Neuron (in vitro differentiated cells): ENCODE data around the gene CD55.

Source experiments
- H2AFZ ChIP-seq: one replicate; pipeline ENCODE4 v1.6.1; 2013; ENCODE audit warnings: low read depth, mild to moderate bottlenecking, inconsistent platforms, low read length, moderate library complexity
- H3K27me3 ChIP-seq: one replicate; pipeline ENCODE4 v1.6.1; 2013; ENCODE audit warnings: low read length; ENCODE audit not compliant: insufficient read depth
- H3K36me3 ChIP-seq: one replicate; pipeline ENCODE4 v1.6.1; 2013; ENCODE audit warnings: low read length; ENCODE audit not compliant: insufficient read depth
- H3K4me1 ChIP-seq: one replicate; pipeline ENCODE4 v1.6.1; 2013; ENCODE audit warnings: low read length; ENCODE audit not compliant: insufficient read depth
- H3K4me3 ChIP-seq: 2 replicates; pipeline ENCODE4 v1.5.1; 2013; ENCODE audit warnings: mild to moderate bottlenecking, low read length, moderate library complexity
- H3K9me3 ChIP-seq: one replicate; pipeline ENCODE4 v1.6.1; 2013; ENCODE audit warnings: low read length

The CD55 gene

GRCh38 chr1:207362962-207363860 is 41.7 kb downstream of the CD55 start:
- Histone ChIP-seq H3K9me3 (no peaks in the 10 kb centered on the region), H3K4me1 (no peaks in the 10 kb centered on the region), H2AFZ (no peak overlapping the region), H3K27me3 (no peaks in the 10 kb centered on the region), H3K36me3 (no peaks in the 10 kb centered on the region), H3K4me3 (no peak overlapping the region)

- no peak overlapping the region for H3K4me3 ChIP-seq
- no peaks in the 10 kb centered on the region for H3K4me1 ChIP-seq
- H3K9me3 ChIP-seq, result no peaks in the 10 kb centered on the region
- H3K27me3 ChIP-seq, result no peaks in the 10 kb centered on the region
- no peak overlapping the region for H2AFZ ChIP-seq
- H3K36me3 ChIP-seq, result no peaks in the 10 kb centered on the region
Observed at GRCh38 chr1:207363871-207364270, 42.4 kb downstream of the CD55 start.

- Histone ChIP-seq H3K9me3 (no peaks in the 10 kb centered on the region), H3K36me3 (no peaks in the 10 kb centered on the region), H2AFZ (no peak overlapping the region), H3K4me1 (no peaks in the 10 kb centered on the region), H3K27me3 (no peaks in the 10 kb centered on the region), H3K4me3 (no peak overlapping the region)
Observed at GRCh38 chr1:207364614-207365013, 43.1 kb downstream of the CD55 start.

- no peak overlapping the region for H2AFZ ChIP-seq
- H3K9me3 ChIP-seq, result no peaks in the 10 kb centered on the region
- no peaks in the 10 kb centered on the region for H3K27me3 ChIP-seq
- no peak overlapping the region for H3K4me3 ChIP-seq
- no peaks in the 10 kb centered on the region for H3K4me1 ChIP-seq
- no peaks in the 10 kb centered on the region for H3K36me3 ChIP-seq
Observed at GRCh38 chr1:207365063-207365462, 43.6 kb downstream of the CD55 start.

- H3K4me1 ChIP-seq, result no peaks in the 10 kb centered on the region
- H3K36me3 ChIP-seq, result no peaks in the 10 kb centered on the region
- H3K9me3 ChIP-seq, result no peaks in the 10 kb centered on the region
- no peaks in the 10 kb centered on the region for H3K27me3 ChIP-seq
- H3K4me3 ChIP-seq, result no peak overlapping the region
- no peak overlapping the region for H2AFZ ChIP-seq
Observed at GRCh38 chr1:207366022-207366421, 44.5 kb downstream of the CD55 start.

GRCh38 chr1:207388721-207389120 is 67.2 kb downstream of the CD55 start:
- H2AFZ ChIP-seq, result no peak overlapping the region
- no peak overlapping the region for H3K4me3 ChIP-seq
- H3K4me1 ChIP-seq, result no peaks in the 10 kb centered on the region
- no peaks in the 10 kb centered on the region for H3K9me3 ChIP-seq
- no peaks in the 10 kb centered on the region for H3K27me3 ChIP-seq
- H3K36me3 ChIP-seq, result no peaks in the 10 kb centered on the region

- H3K9me3 ChIP-seq, result no peaks in the 10 kb centered on the region
Observed at GRCh38 chr1:207389728-207390464, 68.4 kb downstream of the CD55 start.

GRCh38 chr1:207393610-207394009 is 72.1 kb downstream of the CD55 start:
- Histone ChIP-seq H3K4me1 (no peaks in the 10 kb centered on the region), H3K4me3 (no peak overlapping the region), H3K9me3 (no peaks in the 10 kb centered on the region), H3K36me3 (no peaks in the 10 kb centered on the region), H2AFZ (no peak overlapping the region), H3K27me3 (no peaks in the 10 kb centered on the region)

More at GRCh38 chr1:207389728-207390464, 68.4 kb downstream of the CD55 start:
- Histone ChIP-seq H2AFZ (no peak overlapping the region), H3K27me3 (no peaks in the 10 kb centered on the region), H3K36me3 (no peaks in the 10 kb centered on the region), H3K4me1 (no peaks in the 10 kb centered on the region), H3K4me3 (no peak overlapping the region)

- H2AFZ ChIP-seq, result no peak overlapping the region
- H3K4me3 ChIP-seq, result no peak overlapping the region
- H3K36me3 ChIP-seq, result no peaks in the 10 kb centered on the region
- no peaks in the 10 kb centered on the region for H3K9me3 ChIP-seq
- no peaks in the 10 kb centered on the region for H3K4me1 ChIP-seq
- no peaks in the 10 kb centered on the region for H3K27me3 ChIP-seq
Observed at GRCh38 chr1:207396168-207396746, 74.8 kb downstream of the CD55 start.

- Histone ChIP-seq H3K4me1 (no peaks in the 10 kb centered on the region), H3K27me3 (no peaks in the 10 kb centered on the region), H3K36me3 (no peaks in the 10 kb centered on the region), H3K9me3 (no peaks in the 10 kb centered on the region), H2AFZ (no peak overlapping the region), H3K4me3 (no peak overlapping the region)
Observed at GRCh38 chr1:207397525-207397926, 76.0 kb downstream of the CD55 start.

GRCh38 chr1:207398986-207399385 is 77.5 kb downstream of the CD55 start:
- no peak overlapping the region for H2AFZ ChIP-seq
- H3K36me3 ChIP-seq, result no peaks in the 10 kb centered on the region
- no peaks in the 10 kb centered on the region for H3K27me3 ChIP-seq
- H3K4me1 ChIP-seq, result no peaks in the 10 kb centered on the region
- no peak overlapping the region for H3K4me3 ChIP-seq
- no peaks in the 10 kb centered on the region for H3K9me3 ChIP-seq

GRCh38 chr1:207401578-207401977 is 80.1 kb downstream of the CD55 start:
- H3K27me3 ChIP-seq, result no peaks in the 10 kb centered on the region
- no peaks in the 10 kb centered on the region for H3K4me1 ChIP-seq
- no peaks in the 10 kb centered on the region for H3K9me3 ChIP-seq
- H3K36me3 ChIP-seq, result no peaks in the 10 kb centered on the region
- no peak overlapping the region for H3K4me3 ChIP-seq
- no peak overlapping the region for H2AFZ ChIP-seq

- Histone ChIP-seq H3K4me3 (no peak overlapping the region), H3K27me3 (no peaks in the 10 kb centered on the region), H3K9me3 (no peaks in the 10 kb centered on the region), H3K36me3 (no peaks in the 10 kb centered on the region), H2AFZ (no peak overlapping the region), H3K4me1 (no peaks in the 10 kb centered on the region)
Observed at GRCh38 chr1:207402744-207403143, 81.3 kb downstream of the CD55 start.
